Heart left ventricle (tissue), 16 donors: ENCODE results near the gene NSMCE1. TPM values are rescaled to one million over a fixed set of nuclear protein-coding genes. Genes with fewer than 3 reads are reported as not detected.
"Not testable (repeated sequence)": the region's sequence is repeated elsewhere in the genome, so short reads cannot be mapped to it uniquely, and the experiment has no call there.

Source experiments
- ATAC-seq, 4 donors: fragments of 200-7000 bp; cut with Tn5 transposase; one replicate each; pipeline ENCODE4 v1.9.1; 2020 to 2022; ENCODE audit warnings: moderate library complexity in 4 of 4, mild to moderate bottlenecking in 3 of 4, moderate number of reproducible peaks in 1 of 4
- DNase-seq, 5 donors: peaks; one replicate each; pipeline ENCODE4 v3.0.0-alpha.2; 2020
- H3K27ac ChIP-seq, 12 donors: fragments of 200-600 bp; sonication (generic) in 4 of 12; one replicate each; pipeline versions ENCODE4 v1.5.0 to v1.8.0; 2016 to 2022; ENCODE audit warnings: mild to moderate bottlenecking in 2 of 12
- H3K27me3 ChIP-seq, 9 donors: fragments of 200-600 bp; sonication (generic) in 2 of 9; one replicate each; pipeline versions ENCODE4 v1.5.1 to v1.8.0; 2016 to 2022; ENCODE audit warnings: mild to moderate bottlenecking in 3 of 9
- H3K36me3 ChIP-seq, 9 donors: fragments of 200-600 bp; sonication (generic) in 2 of 9; one replicate each; pipeline versions ENCODE4 v1.5.0 to v1.8.0; 2018 to 2022; ENCODE audit warnings: mild to moderate bottlenecking in 2 of 9
- H3K4me1 ChIP-seq, 12 donors: fragments of 200-600 bp; sonication (generic) in 4 of 12; one replicate each; pipeline versions ENCODE4 v1.5.0 to v1.8.0; 2016 to 2022; ENCODE audit warnings: mild to moderate bottlenecking in 3 of 12
- H3K4me3 ChIP-seq, 12 donors: fragments of 200-600 bp; sonication (generic) in 4 of 12; one replicate each; pipeline versions ENCODE4 v1.5.0 to v1.8.0; 2017 to 2022; ENCODE audit warnings: mild to moderate bottlenecking in 9 of 12, moderate library complexity in 4 of 12
- H3K9me3 ChIP-seq, 12 donors: fragments of 200-600 bp; sonication (generic) in 4 of 12; one replicate each; pipeline versions ENCODE4 v1.5.0 to v1.8.0; 2016 to 2022; ENCODE audit warnings: mild to moderate bottlenecking in 1 of 12
- POLR2A ChIP-seq, 2 donors: fragments of 450-650 bp; IDR thresholded peaks; one replicate each; pipeline ENCODE4 v1.6.1; 2017; ENCODE audit warnings: antibody characterized with exemption in 2 of 2, mild to moderate bottlenecking in 2 of 2, moderate library complexity in 2 of 2
- WGBS, 4 donors: extraction: QIAGEN DNeasy Blood & Tissue Kit in 2 of 4; methylation state at CpG; one replicate each; pipeline versions ENCODE4 v1.1.5 to v1.1.7; 2013 to 2018; 5-methylcytosine and 5-hydroxymethylcytosine counted together
- intact Hi-C, 10 donors: fragments of 100-400 bp; cut with DNase I; formaldehyde crosslinking; loops; one replicate each; pipeline versions ENCODE4 v1.11.1 to v1.14.2; 2022
- polyA plus RNA-seq, 2 donors: library from polyadenylated mRNA; stranded (reverse); fragments of 200-250 nt; gene quantifications; one replicate each; pipeline ENCODE4 v1.2.3, GENCODE V29; 2013
- total RNA-seq, 9 donors: library from RNA; depleted of rRNA in 2 of 9; stranded (reverse); fragments of >200 nt in 2 of 9; fragmentation: NEBNext Ultra II Directional in 3 of 9; extraction: Animal tissue kit (Norgen Biotek cat#: 25700) in 3 of 9; gene quantifications; one replicate each; pipeline versions ENCODE4 v1.1.0 to v1.2.4, GENCODE V29; 2016 to 2023
- TF ChIP-seq, protein P1 (sequence below), 12 donors: fragments of 200-600 bp; sonication (generic) in 4 of 12; IDR thresholded peaks; one replicate each; pipeline versions ENCODE4 v1.5.0 to v1.8.0; 2018 to 2022; ENCODE audit warnings: antibody characterized with exemption in 12 of 12, mild to moderate bottlenecking in 5 of 12
- donor health status: ischemic (EF 13 %, LVEDD 7.1; RV severe dilation, severe dysfunction).
- donor health status: healthy with polysubstance abuse.
- donor health status: DM: no; HTN: yes; CAD: no.
- donor health status: DM: no; HTN: no; CAD: no.
- donor health status: ischemic (EF 25% LVEDD 6.9; RV normal size, moderate dysfunction).
- donor health status: ischemic (EF 25% LVEDD 5.7; RV mildly dilated, moderate dysfunction).
- donor health status: healthy.
- donor health status: DM: yes; HTN: yes; CAD: no.
- donor health status: ischemic (EF 35%, LVEDD 5.7; RV mildly dilated, moderate dysfunction).
- donor health status: nonischemic (EF 11% LVEDD 7.7; RV severe dilation, severe dysfunction).
- donor health status: DM: yes; HTN: yes; CAD: no.
- donor health status: PGD.
- donor health status: ischemic (EF 29% LVEDD 5.4; RV normal size, mild dysfunction).
- donor health status: nonischemic (EF 23%, LVEDD 6.1; RV moderate dilation, normal function).

The NSMCE1 gene
- total and polyA plus RNA-seq, 11 donors, result 29.6 to 48.7 (median 37.1) TPM

DNA sequence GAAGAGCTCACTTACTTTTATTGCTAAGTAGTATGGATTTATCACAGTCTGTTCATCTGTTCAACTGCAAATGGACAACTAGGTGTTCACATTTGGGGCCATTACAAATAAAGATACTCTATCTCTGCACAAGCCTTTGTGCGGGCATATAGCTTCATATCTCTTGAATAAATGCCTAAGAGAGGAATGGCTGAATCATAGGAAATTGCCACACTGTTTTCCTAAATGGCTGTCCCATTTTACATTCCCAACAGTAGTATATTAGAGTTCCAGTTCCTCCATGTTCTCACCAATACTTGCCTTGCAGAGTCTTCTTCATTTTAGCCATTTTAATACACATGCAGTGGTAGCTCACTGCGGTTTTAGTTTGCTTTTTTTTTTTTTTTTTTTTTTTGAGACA, 20.5 kb downstream of the NSMCE1 start:
- intact Hi-C loops, result loop anchor here in 1 of 10 donors (10.0 kb wide), 1 partner anchor 67 kb away; the partner anchor contains the start of gene IL4R
- no peak for TF ChIP-seq POLR2A (IDR thresholded peaks at IDR 0.05)
- TF ChIP-seq, protein P1, sequence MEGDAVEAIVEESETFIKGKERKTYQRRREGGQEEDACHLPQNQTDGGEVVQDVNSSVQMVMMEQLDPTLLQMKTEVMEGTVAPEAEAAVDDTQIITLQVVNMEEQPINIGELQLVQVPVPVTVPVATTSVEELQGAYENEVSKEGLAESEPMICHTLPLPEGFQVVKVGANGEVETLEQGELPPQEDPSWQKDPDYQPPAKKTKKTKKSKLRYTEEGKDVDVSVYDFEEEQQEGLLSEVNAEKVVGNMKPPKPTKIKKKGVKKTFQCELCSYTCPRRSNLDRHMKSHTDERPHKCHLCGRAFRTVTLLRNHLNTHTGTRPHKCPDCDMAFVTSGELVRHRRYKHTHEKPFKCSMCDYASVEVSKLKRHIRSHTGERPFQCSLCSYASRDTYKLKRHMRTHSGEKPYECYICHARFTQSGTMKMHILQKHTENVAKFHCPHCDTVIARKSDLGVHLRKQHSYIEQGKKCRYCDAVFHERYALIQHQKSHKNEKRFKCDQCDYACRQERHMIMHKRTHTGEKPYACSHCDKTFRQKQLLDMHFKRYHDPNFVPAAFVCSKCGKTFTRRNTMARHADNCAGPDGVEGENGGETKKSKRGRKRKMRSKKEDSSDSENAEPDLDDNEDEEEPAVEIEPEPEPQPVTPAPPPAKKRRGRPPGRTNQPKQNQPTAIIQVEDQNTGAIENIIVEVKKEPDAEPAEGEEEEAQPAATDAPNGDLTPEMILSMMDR (IDR thresholded peaks at IDR 0.05), result no peak
- no peak overlapping the region for H3K27ac ChIP-seq
- 94 to 96% (median 95%) methylated on average over 2 of the region's 2 CpGs for WGBS, 4 donors
- no peaks in the 10 kb centered on the region for H3K27me3 ChIP-seq
- no peak for ATAC-seq
- H3K4me1 ChIP-seq, result peaks cover 0 to 39% (median 17%) of the 10 kb centered on the region in 12 donors
- no peaks in the 10 kb centered on the region for H3K9me3 ChIP-seq
- no peak overlapping the region for H3K4me3 ChIP-seq
- no peak for DNase-seq
- peaks cover 0 to 7% (median 0%) of the 10 kb centered on the region in 9 donors for H3K36me3 ChIP-seq

DNA sequence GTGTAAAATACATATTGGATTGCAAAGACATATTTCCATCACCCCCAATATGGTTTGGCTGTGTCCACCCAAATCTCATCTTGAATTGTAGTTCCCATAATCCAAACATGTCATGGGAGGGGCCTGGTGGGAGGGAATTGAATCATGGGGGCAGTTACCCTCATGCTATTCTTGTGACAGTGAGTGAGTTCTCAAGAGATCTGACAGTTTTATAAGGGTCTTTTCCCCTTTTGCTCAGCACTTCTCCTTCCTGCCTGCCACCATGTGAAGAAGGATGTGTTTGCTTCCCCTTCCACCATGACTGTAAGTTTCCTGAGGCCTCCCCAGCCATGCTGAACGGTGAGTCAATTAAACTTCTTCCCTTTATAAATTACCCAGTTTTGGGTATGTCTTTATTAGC, 21.5 kb downstream of the NSMCE1 start:
- 47 to 86% (median 81%) methylated on average over 1 of the region's 1 CpG for WGBS, 4 donors
- H3K4me1 ChIP-seq, result peaks cover 0 to 49% (median 25%) of the 10 kb centered on the region in 12 donors
- not testable (repeated sequence) for H3K36me3 ChIP-seq, H3K9me3 ChIP-seq, ATAC-seq, H3K27me3 ChIP-seq, H3K4me3 ChIP-seq, DNase-seq
- intact Hi-C loops, result loop anchor here in 1 of 10 donors (10.0 kb wide), 1 partner anchor 68 kb away; the partner anchor contains the start of gene IL4R
- peak overlapping the region in 1 of 12 donors; percentile 56 for H3K27ac ChIP-seq

DNA sequence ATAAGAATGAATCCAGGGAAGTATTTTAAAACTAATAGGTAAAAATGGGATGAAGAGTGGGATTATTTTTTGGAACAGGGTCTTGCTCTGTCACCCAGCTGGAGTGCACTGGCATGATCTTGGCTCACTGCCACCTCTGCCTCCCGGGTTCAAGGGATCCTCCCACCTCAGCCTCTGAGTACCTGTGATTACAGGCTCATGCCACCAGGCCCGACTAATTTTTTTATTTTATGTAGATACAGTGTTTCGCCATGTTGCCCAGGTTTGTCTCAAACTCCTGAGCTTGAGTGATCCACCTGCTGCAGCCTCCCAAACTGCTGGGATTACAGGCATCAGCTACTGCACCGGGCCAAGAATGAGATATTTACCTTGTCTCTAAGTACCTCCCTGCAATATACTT, 22.1 kb downstream of the NSMCE1 start:
- intact Hi-C loops, result loop anchor here in 1 of 10 donors (10.0 kb wide), 1 partner anchor 68 kb away; the partner anchor contains the start of gene IL4R
- Histone ChIP-seq H3K36me3 (no peaks in the 10 kb centered on the region), H3K4me3 (no peak overlapping the region), H3K9me3 (no peaks in the 10 kb centered on the region), H3K4me1 (peaks cover 0 to 55% (median 30%) of the 10 kb centered on the region in 12 donors), H3K27me3 (no peaks in the 10 kb centered on the region), H3K27ac (peak overlapping the region in 2 of 12 donors; percentile 56 to 81)
- ATAC-seq, result no peak
- no peak for DNase-seq
- TF ChIP-seq, protein P1 (IDR thresholded peaks at IDR 0.05), result no peak
- no peak for TF ChIP-seq POLR2A (IDR thresholded peaks at IDR 0.05)
- 71 to 74% (median 72%) methylated on average over 4 of the region's 4 CpGs for WGBS, 4 donors

DNA sequence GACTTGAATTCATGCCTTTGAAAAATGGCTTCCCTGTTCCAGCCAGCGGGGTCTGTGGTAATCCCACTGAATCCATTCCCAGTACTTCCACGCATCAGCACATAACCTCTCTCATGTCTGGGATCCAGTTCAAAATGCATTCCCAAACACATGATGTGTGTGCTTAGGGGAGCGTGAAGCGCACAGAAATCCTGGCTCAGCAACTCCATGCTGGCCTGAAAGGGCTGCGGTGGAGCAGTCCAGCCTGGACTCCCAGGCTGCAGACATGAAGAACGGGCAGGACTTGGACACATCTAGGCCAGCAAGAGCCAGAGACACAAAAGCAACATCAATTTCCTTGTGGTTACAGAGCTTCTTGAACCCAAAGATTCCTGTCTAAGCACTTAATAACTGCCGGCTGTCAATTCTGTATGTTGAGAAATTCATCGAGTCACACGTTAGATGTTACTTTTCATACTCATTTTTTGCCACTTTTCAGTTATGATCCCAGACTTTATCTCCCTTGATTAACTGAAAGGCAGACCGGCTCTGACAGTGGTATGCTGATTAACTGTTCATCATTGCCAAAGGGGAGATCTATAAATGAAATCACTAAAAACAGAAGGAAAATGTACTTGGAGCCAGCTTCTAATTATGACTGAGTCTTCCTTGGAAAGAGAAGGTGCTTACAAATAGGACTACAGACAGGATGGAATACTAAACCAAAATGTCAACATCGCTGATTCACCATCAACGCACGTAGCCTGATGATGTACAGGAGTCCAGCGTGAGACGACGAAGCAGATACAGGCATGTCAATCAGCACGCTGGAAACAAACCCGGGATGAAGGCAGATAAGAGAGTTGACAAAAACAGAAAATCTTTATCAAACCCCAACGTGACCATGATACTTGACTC, 23.0 kb downstream of the NSMCE1 start:
- H3K27ac ChIP-seq, result peak overlapping the region in 11 of 12 donors; percentile 2 to 81 (median 56)
- DNase-seq, result peak in 2 of 5 donors; percentile 42 to 56
- H3K4me1 ChIP-seq, result peaks cover 0 to 64% (median 37%) of the 10 kb centered on the region in 12 donors
- H3K36me3 ChIP-seq, result no peaks in the 10 kb centered on the region
- ATAC-seq, result peak; percentile 45 to 85 (median 77)
- H3K4me3 ChIP-seq, result peak overlapping the region in 1 of 12 donors; percentile 29
- no peaks in the 10 kb centered on the region for H3K27me3 ChIP-seq
- intact Hi-C loops, result loop anchor here in 2 of 10 donors (2.0 to 10.0 kb wide), 2 partner anchors 19 to 69 kb away; partner anchors contain the start of gene IL4R (in 1 of the 2)
- no peaks in the 10 kb centered on the region for H3K9me3 ChIP-seq
- 65 to 67% (median 66%) methylated on average over 19 of the region's 19 CpGs for WGBS, 4 donors
- TF ChIP-seq, protein P1 (IDR thresholded peaks at IDR 0.05), result no peak
- TF ChIP-seq POLR2A (IDR thresholded peaks at IDR 0.05), result no peak
